Neuronal stem cell (in vitro differentiated cells): ENCODE results near the gene MATR3.

ENCODE experiments used
- DNase-seq: peaks from one replicate; pipeline ENCODE4 v3.0.0-alpha.2; 2013; ENCODE audit warnings: low spot score
- H2AFZ ChIP-seq: one replicate; pipeline ENCODE4 v1.6.1; 2013; ENCODE audit warnings: mild to moderate bottlenecking, low read length, inconsistent platforms
- H2AK5ac ChIP-seq: 2 replicates; pipeline ENCODE4 v1.6.1; 2013; ENCODE audit warnings: low read depth, mild to moderate bottlenecking, inconsistent platforms, low read length, moderate library complexity, mixed read lengths
- H2BK120ac ChIP-seq: 2 replicates; pipeline ENCODE4 v1.6.1; 2013; ENCODE audit warnings: low read depth, mild to moderate bottlenecking, inconsistent platforms, low read length, moderate library complexity, mixed read lengths
- H2BK12ac ChIP-seq: one replicate; pipeline ENCODE4 v1.6.1; 2013; ENCODE audit warnings: low read length, inconsistent platforms
- H2BK15ac ChIP-seq: 2 replicates; pipeline ENCODE4 v1.6.1; 2013; ENCODE audit warnings: mild to moderate bottlenecking, low read length, inconsistent platforms, mixed read lengths
- H2BK5ac ChIP-seq: one replicate; pipeline ENCODE4 v1.6.1; 2013; ENCODE audit warnings: inconsistent platforms, mild to moderate bottlenecking, low read length, moderate library complexity
- H3K14ac ChIP-seq: one replicate; pipeline ENCODE4 v1.6.1; 2013; ENCODE audit warnings: low read length, inconsistent platforms
- H3K18ac ChIP-seq: 2 replicates; pipeline ENCODE4 v1.6.1; 2013; ENCODE audit warnings: low read length, inconsistent platforms
- H3K23ac ChIP-seq: 2 replicates; pipeline ENCODE4 v1.6.1; 2013; ENCODE audit warnings: low read depth, mild to moderate bottlenecking, mixed read lengths, low read length, inconsistent platforms; ENCODE audit not compliant: poor library complexity
- H3K27ac ChIP-seq: replicated peaks from 3 replicates; pipeline ENCODE4 v1.5.1; 2013; ENCODE audit warnings: low read length, inconsistent platforms
- H3K27me3 ChIP-seq, 3 experiments: 2 replicates each; pipeline ENCODE4 v1.6.1; 2013; ENCODE audit warnings: low read length in 3 of 3, mild to moderate bottlenecking in 2 of 3, inconsistent platforms in 1 of 3, low read depth in 1 of 3, mixed read lengths in 1 of 3, moderate library complexity in 1 of 3; ENCODE audit not compliant: control insufficient read depth in 3 of 3, insufficient read depth in 3 of 3
- H3K36me3 ChIP-seq, 2 donors: replicated peaks in 1 of 2; 2 replicates each; pipeline ENCODE4 v1.6.1; 2013; ENCODE audit warnings: low read length in 2 of 2; ENCODE audit not compliant: control insufficient read depth in 2 of 2, insufficient read depth in 2 of 2
- H3K4ac ChIP-seq: 2 replicates; pipeline ENCODE4 v1.6.1; 2013; ENCODE audit warnings: inconsistent platforms, mild to moderate bottlenecking, low read length, moderate library complexity
- H3K4me1 ChIP-seq, 2 donors: 1 replicate in 1 of 2; 2 replicates in 1 of 2; pipeline ENCODE4 v1.6.1; 2013; ENCODE audit warnings: low read length in 2 of 2, low read depth in 1 of 2; ENCODE audit not compliant: control insufficient read depth in 2 of 2, insufficient read depth in 1 of 2
- H3K4me2 ChIP-seq: one replicate; pipeline ENCODE4 v1.6.1; 2013; ENCODE audit warnings: mild to moderate bottlenecking, low read length, inconsistent platforms; ENCODE audit not compliant: insufficient read depth, poor library complexity, severe bottlenecking
- H3K4me3 ChIP-seq, 2 donors: 2 replicates each; pipeline ENCODE4 v1.5.1; 2013; ENCODE audit warnings: low read length in 2 of 2, mild to moderate bottlenecking in 2 of 2, inconsistent platforms in 1 of 2, moderate library complexity in 1 of 2
- H3K79me1 ChIP-seq: one replicate; pipeline ENCODE4 v1.6.1; 2013; ENCODE audit warnings: low read depth, mild to moderate bottlenecking, inconsistent platforms, low read length, moderate library complexity
- H3K9ac ChIP-seq: one replicate; pipeline ENCODE4 v1.6.1; 2013; ENCODE audit warnings: mild to moderate bottlenecking, low read depth, low read length, inconsistent platforms; ENCODE audit not compliant: poor library complexity
- H3K9me3 ChIP-seq, 2 donors: replicated peaks in 1 of 2; 2 replicates each; pipeline versions ENCODE3 to v1.6.1; 2013; ENCODE audit warnings: low read length in 2 of 2, mild to moderate bottlenecking in 2 of 2, inconsistent platforms in 1 of 2, low read depth in 1 of 2, mixed read lengths in 1 of 2, moderate library complexity in 1 of 2; ENCODE audit not compliant: control insufficient read depth in 2 of 2, insufficient read depth in 1 of 2
- H4K8ac ChIP-seq: one replicate; pipeline ENCODE4 v1.6.1; 2013; ENCODE audit warnings: low read depth, mild to moderate bottlenecking, inconsistent platforms, low read length, moderate library complexity
- H4K91ac ChIP-seq: one replicate; pipeline ENCODE4 v1.6.1; 2013; ENCODE audit warnings: low read length, low read depth, mild to moderate bottlenecking, inconsistent platforms; ENCODE audit not compliant: poor library complexity
- WGBS, 2 donors: extraction: QIAGEN DNeasy Blood & Tissue Kit; methylation state at CpG; one replicate each; pipeline ENCODE4 v1.1.7; 2013; ENCODE audit warnings: missing lambda C conversion rate in 2 of 2, mixed read lengths in 1 of 2; ENCODE audit not compliant: insufficient read length in 2 of 2, insufficient replicate concordance in 1 of 2; ENCODE audit errors: extremely low coverage in 2 of 2; 5-methylcytosine and 5-hydroxymethylcytosine counted together

MATR3 gene

GRCh38 chr5:139340051-139340450 is 46.5 kb downstream of the MATR3 start:
- Histone ChIP-seq H3K4me1 (peaks cover 1 to 8% of the 10 kb centered on the region in 2 donors), H2AFZ (no peak overlapping the region), H2AK5ac (no peak overlapping the region), H3K27me3 (no peaks in the 10 kb centered on the region), H2BK15ac (no peak overlapping the region), H4K8ac (no peak overlapping the region), H3K4me2 (no peak overlapping the region), H4K91ac (no peak overlapping the region), H3K36me3 (peaks cover 3 to 19% of the 10 kb centered on the region in 2 donors), H3K9me3 (peaks cover 0 to 11% of the 10 kb centered on the region in 2 donors), H2BK5ac (no peak overlapping the region), H3K18ac (no peak overlapping the region), H3K27ac (no peak overlapping the region), H3K79me1 (no peaks in the 10 kb centered on the region), H3K14ac (no peak overlapping the region), H3K9ac (no peak overlapping the region), H3K23ac (no peak overlapping the region), H3K4ac (no peak overlapping the region), H3K4me3 (no peak overlapping the region), H2BK120ac (no peak overlapping the region), H2BK12ac (no peak overlapping the region)
- no CpG with 5 or more reads among the region's 2 CpGs for WGBS, 2 donors
- no peak for DNase-seq

GRCh38 chr5:139341187-139341688 is 47.7 kb downstream of the MATR3 start:
- WGBS, 2 donors = no CpG with 5 or more reads among the region's 17 CpGs
- no peak overlapping the region for H3K4ac ChIP-seq

GRCh38 chr5:139341689-139342422 is 48.3 kb downstream of the MATR3 start, which contains the start of gene PAIP2:
TSS of gene PAIP2 (plus strand) at chr5:139341854. CDS start at chr5:139363785, 21,931 bp downstream.
- peaks cover 0 to 15% of the 10 kb centered on the region in 2 donors for H3K9me3 ChIP-seq
- peak within 1 kb of the TSS; percentile 99 for H2AK5ac ChIP-seq
- peak within 1 kb of the TSS; percentile 100 for H3K18ac ChIP-seq
- peak within 1 kb of the TSS; percentile 100 for H3K14ac ChIP-seq
- H3K79me1 ChIP-seq = peaks cover 4% of the 10 kb centered on the region
- peak within 1 kb of the TSS; percentile 94 for H4K91ac ChIP-seq
- peak within 1 kb of the TSS; percentile 96 for H2BK15ac ChIP-seq
- H2AFZ ChIP-seq = peak within 1 kb of the TSS; percentile 86
- H3K4me2 ChIP-seq = peak within 1 kb of the TSS; percentile 68
- H3K4me1 ChIP-seq = peaks cover 1 to 8% of the 10 kb centered on the region in 2 donors
- H3K27me3 ChIP-seq = no peaks in the 10 kb centered on the region
- H4K8ac ChIP-seq = peak within 1 kb of the TSS; percentile 99
- peaks cover 5 to 34% of the 10 kb centered on the region in 2 donors for H3K36me3 ChIP-seq
- no CpG with 5 or more reads among the region's 66 CpGs for WGBS, 2 donors
- peak within 1 kb of the TSS; percentile 97 for H2BK5ac ChIP-seq
- H2BK120ac ChIP-seq = no peak within 1 kb of the TSS
- peak within 1 kb of the TSS; percentile 98 for H3K27ac ChIP-seq
- H2BK12ac ChIP-seq = peak within 1 kb of the TSS; percentile 46
- peak within 1 kb of the TSS; percentile 100 for H3K4ac ChIP-seq
- peak within 1 kb of the TSS; percentile 94 to 97 for H3K4me3 ChIP-seq
- H3K9ac ChIP-seq = peak within 1 kb of the TSS; percentile 100
- peak; percentile 98 for DNase-seq
- peak within 1 kb of the TSS; percentile 97 for H3K23ac ChIP-seq

More at GRCh38 chr5:139341187-139341688, 47.7 kb downstream of the MATR3 start:
- DNase-seq = no peak
- Histone ChIP-seq H3K27me3 (no peaks in the 10 kb centered on the region), H3K79me1 (no peaks in the 10 kb centered on the region), H3K18ac (no peak overlapping the region), H2BK12ac (no peak overlapping the region), H2AK5ac (no peak overlapping the region), H2BK15ac (no peak overlapping the region), H2BK120ac (no peak overlapping the region), H3K9me3 (peaks cover 0 to 11% of the 10 kb centered on the region in 2 donors), H3K27ac (no peak overlapping the region), H3K23ac (peak overlapping the region; percentile 97), H2AFZ (peak overlapping the region; percentile 66), H4K91ac (no peak overlapping the region), H3K4me2 (peak overlapping the region; percentile 45), H3K14ac (no peak overlapping the region), H2BK5ac (no peak overlapping the region), H3K9ac (peak overlapping the region; percentile 56), H3K4me1 (peaks cover 1 to 8% of the 10 kb centered on the region in 2 donors), H4K8ac (no peak overlapping the region), H3K36me3 (peaks cover 5 to 28% of the 10 kb centered on the region in 2 donors), H3K4me3 (peak overlapping the region; percentile 67 to 94)

GRCh38 chr5:139342423-139342723 is 48.8 kb downstream of the MATR3 start:
- no peak overlapping the region for H3K18ac ChIP-seq
- peaks cover 0 to 19% of the 10 kb centered on the region in 2 donors for H3K9me3 ChIP-seq
- H2AFZ ChIP-seq = no peak overlapping the region
- no peak overlapping the region for H2BK5ac ChIP-seq
- H3K14ac ChIP-seq = no peak overlapping the region
- H3K4me3 ChIP-seq = peak overlapping the region; percentile 85 to 94
- no peak overlapping the region for H2BK12ac ChIP-seq
- WGBS, 2 donors = no CpG with 5 or more reads among the region's 16 CpGs
- no peak overlapping the region for H2AK5ac ChIP-seq
- H4K8ac ChIP-seq = no peak overlapping the region
- DNase-seq = no peak
- H3K4me2 ChIP-seq = peak overlapping the region; percentile 61
- H3K4ac ChIP-seq = no peak overlapping the region
- H4K91ac ChIP-seq = no peak overlapping the region
- no peak overlapping the region for H2BK120ac ChIP-seq
- no peak overlapping the region for H3K23ac ChIP-seq
- H3K36me3 ChIP-seq = peaks cover 5 to 40% of the 10 kb centered on the region in 2 donors
- peaks cover 1 to 8% of the 10 kb centered on the region in 2 donors for H3K4me1 ChIP-seq
- H2BK15ac ChIP-seq = no peak overlapping the region
- H3K27me3 ChIP-seq = no peaks in the 10 kb centered on the region
- H3K27ac ChIP-seq = peak overlapping the region; percentile 85
- peaks cover 5% of the 10 kb centered on the region for H3K79me1 ChIP-seq
- H3K9ac ChIP-seq = peak overlapping the region; percentile 24
